Globus pallidus (tissue), 1 donor: ENCODE results near the gene CHST8.
"Not testable (repeated sequence)": the region's sequence is repeated elsewhere in the genome, so short reads cannot be mapped to it uniquely, and the experiment has no call there.

Source experiments
- DNase-seq: peaks from one replicate; pipeline ENCODE4 v3.0.0-alpha.2; 2015; ENCODE audit warnings: low spot score

Gene CHST8

DNA sequence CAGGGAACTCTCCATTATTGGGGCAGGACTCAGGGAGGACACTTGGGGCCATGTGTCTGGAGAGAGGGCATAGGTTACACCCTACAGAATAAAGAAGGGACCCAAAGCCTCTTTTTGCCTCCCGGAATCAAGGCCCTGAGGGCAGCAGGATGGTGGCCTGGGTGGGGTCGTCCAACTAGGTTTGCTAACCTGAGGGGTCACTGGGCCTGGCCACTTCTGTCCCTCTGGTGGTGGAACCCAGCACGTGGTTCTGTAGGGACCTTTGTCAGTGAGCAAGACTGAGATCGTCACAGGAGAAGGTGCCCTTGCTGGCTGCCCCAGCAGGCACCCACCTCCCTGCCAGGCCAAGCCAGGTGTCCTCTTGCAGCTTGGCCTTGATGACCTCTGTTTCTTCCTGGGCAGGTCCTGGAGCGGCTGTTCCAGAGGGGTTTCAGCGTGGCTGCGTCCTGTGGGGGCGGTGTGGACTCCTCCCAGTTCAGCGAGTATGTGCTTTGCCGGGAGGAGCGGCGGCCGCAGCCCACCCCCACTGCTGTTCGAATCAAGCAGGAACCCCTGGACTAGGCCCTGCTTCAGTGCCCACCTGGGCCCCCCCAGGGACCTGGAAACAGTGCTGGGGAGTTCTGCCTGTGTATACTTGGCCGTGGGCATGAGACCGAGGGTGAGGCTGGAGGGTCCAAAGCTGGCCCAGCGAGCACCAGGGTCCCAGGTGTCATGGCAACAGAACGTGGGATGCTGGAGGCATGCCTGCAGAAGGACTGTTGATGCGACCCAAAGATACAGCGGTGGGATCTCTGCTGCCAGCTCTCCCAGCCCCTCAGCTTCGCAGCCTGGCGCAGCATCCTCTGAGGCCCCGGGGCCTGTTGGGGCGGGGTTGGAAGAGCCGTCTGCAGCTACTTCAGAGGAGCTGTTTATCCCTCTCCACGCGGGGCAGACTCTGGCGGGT, 190.9 kb downstream of the CHST8 start:
- DNase-seq = no peak

DNA sequence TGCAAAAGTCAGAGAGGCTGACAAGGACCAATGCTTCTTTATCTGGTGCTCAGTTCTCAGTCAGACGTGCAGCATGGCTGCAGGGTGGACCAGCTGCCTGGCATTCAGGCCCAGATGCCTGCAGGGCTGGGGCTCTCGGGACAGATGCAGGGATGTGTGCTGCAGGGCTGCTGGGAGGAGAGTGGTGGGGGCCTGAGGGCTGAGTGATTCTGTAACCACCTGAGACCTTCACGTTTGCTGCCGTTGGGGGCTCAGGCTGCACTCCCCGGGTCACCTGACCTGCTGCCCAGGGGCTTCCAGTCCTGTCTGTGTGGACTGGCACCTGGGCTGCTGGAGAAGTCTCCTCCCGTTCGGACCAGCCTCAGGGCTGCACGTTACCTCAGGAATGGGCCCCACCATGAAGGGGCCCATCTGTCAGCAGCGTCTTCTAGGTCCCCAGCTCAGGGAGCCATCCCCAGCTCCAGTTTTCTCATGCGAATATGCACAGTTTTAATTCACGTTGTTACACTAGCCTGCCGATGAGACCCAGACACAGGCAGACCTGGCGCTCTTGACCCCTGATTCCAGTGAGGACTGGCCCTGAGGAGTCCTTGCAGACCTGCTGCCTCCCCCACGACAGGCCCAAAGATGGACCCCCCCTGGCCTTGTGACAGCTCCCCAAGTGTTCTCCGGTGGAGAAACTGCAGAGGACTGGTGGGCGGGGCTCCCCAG, 191.8 kb downstream of the CHST8 start:
- DNase-seq = no peak

DNA sequence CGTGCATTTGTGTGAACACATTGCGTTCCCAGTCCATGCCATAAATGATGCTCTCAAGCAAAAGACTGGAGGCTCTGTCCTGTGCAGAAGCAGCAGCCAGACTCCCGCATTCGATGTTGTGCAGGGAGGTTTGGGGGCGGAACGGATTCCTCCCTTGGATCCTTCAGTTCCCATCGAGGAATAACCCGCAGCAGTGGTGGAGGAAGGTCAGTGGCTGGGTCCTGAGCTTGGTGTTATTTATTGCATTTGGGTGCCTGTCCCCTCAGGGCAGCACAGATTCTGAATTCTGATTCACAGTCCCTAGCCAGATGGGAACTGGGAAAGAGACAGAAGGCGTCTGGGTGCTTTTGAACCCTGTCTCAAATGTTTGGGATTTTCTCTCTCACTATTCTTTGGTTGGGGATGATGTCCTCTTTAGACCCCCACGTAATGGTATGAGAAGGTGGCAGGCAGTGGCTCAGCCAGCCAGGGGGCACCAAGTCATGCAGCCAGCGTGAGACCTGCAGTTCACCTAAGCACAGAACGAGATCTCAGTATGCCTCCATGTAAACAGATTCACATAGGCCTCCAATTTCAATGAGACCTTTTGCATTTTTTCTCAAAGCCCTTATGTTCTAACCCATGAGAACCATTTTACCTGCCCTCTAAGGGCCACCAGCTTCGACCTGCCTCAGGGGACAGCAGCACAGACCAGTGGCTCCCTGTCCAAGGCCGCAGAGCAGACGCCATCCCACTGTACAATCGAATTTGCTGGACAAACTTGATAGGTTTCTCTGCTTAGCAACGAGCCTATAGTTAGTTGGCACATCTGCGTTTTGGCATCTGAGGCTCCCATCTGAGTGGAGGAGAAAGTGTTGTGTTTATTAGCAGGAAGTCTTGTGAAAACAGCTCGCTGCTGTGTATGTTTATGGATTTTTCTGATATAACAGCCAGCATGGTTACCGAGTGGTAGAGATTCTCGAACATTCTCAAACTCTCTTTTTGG, 192.7 kb downstream of the CHST8 start:
- no peak for DNase-seq

- DNase-seq = no peak
These were observed 193.9 kb downstream of the CHST8 start for GRCh38 chr19:33815380-33816340.

GRCh38 chr19:33818411-33818810, 196.7 kb downstream of the CHST8 start:
- no peak for DNase-seq

- DNase-seq = not testable (repeated sequence)
These were observed 197.3 kb downstream of the CHST8 start for GRCh38 chr19:33819078-33819477.

DNA sequence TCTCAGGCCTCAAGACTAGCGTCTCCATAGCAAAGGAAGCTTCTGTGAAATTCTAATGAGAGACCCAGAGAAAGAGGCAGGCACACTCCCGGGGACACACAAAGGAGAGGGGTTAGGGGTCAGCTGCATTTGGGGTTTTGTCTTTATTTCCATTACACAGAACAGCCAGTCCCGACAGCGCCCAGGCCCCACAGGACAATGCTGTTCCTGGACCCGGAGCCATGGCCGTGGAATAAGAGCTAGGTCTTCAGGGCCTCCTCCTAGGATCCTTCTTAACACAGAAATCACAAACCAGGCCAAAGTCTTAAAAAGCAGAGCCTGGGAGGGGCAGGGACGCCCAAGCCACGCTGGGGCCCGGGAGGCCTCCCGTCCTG, 197.7 kb downstream of the CHST8 start:
- no peak for DNase-seq

DNA sequence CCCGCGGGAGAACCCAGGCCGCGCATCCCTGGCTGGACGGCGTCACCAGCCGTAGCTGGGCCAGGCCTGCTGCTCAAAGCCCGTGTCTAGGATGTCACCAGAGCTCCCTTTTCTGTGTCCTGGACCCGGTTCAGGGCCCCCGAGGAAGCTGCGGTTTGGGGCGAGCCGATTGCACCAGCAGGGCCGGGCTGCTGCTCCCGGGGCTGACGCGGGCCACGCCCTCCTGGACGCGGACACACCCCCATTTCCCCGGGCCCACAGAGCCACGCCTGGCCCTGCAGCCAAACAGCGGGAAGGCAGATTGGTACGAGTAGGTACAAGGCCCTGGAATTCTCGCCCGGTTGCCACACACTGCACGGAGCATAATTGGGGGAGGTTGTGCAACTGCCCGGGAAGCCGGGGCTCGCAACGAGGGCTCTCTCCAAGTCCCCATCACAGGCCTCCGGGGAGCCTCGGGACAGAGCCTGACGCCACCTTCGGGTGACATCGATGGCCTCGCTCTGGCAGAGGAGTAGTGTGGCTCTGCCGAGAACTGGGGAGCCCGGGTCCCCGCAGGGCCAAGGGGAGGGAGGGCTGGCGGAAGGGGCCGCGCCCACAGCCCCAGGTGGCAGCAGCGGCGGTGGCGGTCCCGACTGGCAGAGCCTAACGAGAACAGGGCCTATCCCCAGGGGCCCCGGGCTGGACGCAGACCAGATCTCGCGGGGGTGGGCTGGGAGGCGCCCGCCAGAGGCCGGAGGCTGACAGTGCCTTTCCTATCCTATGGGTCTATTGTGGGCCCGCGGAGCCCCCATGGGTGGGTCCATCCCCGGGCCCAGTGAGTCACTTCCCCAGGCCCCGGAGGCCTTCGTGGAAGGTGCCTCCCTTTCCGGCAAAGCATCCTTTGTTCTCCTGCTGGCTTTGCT, 198.4 kb downstream of the CHST8 start:
- no peak for DNase-seq

- no peak for DNase-seq
These were observed 200.1 kb downstream of the CHST8 start for GRCh38 chr19:33821871-33822270.
